NK-92 (cell line): ENCODE data around the gene PDE3B.
"Not testable (repeated sequence)": the region's sequence is repeated elsewhere in the genome, so short reads cannot be mapped to it uniquely, and the experiment has no call there.

Experiments
- DNase-seq: peaks from one replicate; lab custom pipeline; 2025; ENCODE audit not compliant: unreplicated experiment; lab: John Stamatoyannopoulos, UW

The PDE3B gene

DNA sequence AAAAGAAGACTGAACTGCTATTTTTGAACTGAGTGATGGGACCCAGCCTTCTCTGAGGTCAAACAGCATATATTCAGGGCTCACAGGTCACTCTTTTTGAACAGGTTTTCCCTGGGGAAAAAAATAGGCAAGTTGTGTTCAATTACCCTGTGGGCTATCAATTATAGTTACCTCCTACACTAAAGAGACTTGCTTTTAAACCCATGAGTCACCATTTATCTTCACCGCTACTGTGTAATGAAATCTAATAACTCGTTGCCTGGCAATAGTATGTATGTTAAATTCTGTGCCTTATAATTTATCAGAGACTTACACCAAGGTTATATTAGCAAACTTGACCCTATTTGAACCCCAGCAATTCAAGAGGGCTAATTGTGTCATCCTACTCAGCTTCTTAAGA, 149.9 kb downstream of the PDE3B start:
- DNase-seq, result no peak

GRCh38 chr11:14796028-14796427, 152.4 kb downstream of the PDE3B start:
- DNase-seq, result not testable (repeated sequence)

GRCh38 chr11:14803846-14804245, 160.2 kb downstream of the PDE3B start:
- no peak for DNase-seq

GRCh38 chr11:14809466-14809865, 165.9 kb downstream of the PDE3B start:
- DNase-seq, result no peak

DNA sequence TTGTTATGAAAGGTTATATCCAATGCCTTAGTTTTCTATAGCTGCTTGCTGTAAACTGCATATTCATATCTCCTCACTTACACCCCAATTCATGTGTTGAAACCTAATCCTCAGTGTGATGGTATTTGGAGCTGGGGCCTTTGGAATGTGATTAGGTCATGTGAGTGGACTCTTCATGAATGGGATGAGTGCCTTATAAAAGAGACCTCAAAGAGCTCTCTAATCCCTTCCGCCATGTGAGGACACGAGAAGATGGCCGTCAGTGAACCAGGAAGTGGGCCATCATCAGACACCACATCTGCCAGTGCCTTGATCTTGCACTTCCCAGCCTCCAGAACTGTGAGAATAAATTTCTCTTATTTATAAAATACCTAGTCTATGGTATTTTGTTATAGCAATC, 169.2 kb downstream of the PDE3B start:
- no peak for DNase-seq

DNA sequence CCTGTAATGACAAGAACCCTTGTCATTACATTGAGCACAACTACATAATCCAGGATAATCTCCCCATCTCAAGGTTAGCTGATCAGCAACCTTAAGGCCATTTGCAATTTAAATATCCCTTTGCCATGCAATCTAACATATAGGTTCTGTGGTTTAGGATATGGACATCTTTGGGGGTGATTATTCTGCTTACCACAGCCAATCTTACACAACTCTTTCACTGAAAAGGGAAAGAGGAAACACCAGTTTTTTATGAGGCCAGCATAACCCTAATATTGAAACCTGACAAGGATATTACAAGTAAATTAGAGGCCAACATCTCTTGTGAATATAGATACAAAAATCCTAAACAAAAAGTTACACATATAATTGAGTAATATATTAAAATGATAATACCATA, 169.9 kb downstream of the PDE3B start:
- no peak for DNase-seq

DNA sequence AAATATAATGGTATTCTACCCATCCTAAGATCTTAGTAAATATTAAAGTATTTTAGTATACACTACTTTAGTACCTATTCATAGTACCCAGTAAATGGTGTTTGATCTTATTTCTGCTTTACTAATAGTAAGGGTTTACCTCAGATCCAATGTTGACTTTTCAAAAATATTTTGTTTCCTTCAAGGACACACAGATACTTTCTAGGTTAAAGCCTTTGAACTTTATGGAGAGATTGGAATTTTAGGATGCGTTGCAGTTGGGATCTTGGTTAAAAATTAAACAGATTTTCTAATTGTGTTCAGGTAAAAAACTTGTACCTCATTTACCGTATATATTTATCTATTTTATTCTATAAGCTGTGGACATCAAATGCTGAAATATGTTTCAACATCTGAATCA, 175.2 kb downstream of the PDE3B start:
- no peak for DNase-seq

- no peak for DNase-seq
Observed at GRCh38 chr11:14819596-14819995, 176.0 kb downstream of the PDE3B start.

DNA sequence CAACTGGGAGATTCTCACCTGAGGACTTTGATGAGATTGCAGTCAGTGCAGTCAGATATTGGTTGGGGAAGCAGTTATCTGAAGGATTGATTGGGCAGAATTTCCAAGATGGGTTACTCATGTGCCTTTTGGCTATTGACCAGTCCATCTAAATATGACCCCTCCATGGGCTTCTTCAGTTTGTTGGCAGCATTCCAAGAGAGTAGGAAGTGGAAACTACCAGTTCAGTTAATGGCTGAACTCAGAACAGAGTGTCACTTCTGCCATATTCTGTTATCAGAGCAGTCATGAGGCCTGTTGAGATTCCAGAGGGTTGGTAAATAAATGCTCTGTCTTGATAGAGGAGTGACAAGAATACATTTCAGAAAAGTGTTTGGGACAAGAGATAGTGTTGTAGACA, 177.4 kb downstream of the PDE3B start:
- DNase-seq, result no peak

DNA sequence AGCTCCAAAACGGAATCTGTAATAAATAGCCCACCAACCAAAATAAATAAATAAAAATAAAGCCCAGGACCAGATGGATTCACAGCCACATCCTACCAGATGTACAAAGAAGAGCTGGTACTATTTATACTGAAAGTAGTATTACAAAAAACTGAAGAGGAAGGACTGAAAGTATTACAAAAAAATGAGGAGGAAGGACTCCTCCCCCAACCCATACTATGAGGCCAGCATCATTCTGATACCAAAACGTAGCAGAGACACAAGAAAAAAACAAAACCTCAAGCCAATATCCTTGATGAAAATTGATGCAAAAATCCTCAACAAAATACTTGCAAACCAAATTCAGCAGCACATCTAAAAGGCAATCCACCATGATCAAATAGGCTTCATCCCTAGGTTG, 183.0 kb downstream of the PDE3B start:
- no peak for DNase-seq

DNA sequence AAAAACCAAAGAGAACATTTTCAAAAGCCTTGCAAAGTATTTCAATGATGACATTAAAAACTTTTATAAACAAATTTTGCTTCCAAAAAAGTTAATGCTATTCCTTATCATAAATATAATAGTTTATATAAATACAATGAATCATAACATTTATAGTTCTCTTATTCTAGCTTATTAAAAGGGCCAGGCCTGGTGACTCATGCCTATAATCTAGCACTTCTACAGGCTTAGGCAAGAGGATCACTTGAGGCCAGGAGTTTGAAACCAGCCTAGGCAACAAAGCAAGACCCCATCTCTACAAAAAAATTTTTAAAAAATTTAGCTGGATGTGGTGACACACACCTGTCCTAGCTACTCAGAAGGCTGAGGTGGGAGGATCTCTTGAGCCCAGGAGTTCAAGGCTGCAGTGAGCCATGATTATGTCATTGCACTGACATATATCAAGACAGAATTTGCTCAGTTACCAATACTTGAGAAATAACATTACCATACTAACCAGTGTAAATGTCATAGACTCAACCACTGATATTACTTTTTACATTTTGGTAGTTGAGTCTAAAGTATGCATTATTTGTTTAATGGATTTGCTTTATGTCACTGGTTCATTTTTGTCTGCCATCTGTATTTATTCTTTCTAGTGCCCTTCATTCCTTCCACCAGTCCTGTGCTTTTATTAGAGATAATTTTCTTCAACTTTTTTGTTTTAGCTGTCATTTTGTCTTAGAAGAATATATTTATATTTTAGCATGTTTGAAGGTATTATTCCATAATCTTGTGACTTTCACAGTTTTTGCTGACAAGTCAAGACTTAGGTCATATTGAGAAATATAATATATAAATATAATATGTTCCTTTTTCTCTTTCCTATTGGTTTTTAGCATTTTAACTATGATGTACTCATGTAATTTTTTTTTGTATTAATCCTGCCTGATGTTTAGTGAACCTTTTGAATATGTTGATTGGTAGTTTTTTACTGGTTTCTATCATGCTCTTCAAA, 192.2 kb downstream of the PDE3B start:
- no peak for DNase-seq

GRCh38 chr11:14842002-14842401, 198.4 kb downstream of the PDE3B start:
- DNase-seq, result no peak

DNA sequence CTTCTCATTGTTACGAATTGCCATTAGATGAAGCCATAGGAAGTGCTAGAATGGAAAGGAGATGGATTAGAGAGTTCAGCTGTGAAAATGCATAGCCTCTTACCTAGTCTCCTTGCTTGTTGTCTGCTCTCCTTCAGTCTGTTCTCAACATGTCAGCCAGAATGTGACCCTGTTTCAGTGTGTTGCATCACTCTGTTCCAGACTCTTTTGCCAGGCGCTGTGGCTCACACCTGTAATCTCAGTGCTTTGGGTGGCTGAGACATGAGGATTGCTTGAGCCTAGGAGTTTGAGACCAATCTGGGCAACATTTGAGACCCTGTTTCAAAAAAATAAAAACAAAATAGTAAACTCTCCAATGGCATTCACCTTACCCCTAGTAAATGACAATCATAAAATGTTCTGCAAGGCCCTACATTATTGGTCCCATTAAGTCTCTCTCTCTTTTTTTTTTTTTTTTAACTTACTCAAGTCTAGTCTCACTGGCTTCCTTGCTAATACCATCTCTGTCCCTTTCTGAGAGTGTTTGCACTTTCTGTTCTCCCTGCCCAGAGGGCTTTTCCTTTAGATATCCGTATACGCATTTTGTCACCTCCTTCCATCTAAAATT, 209.1 kb downstream of the PDE3B start:
- no peak for DNase-seq

GRCh38 chr11:14854057-14854456, 210.5 kb downstream of the PDE3B start:
- no peak for DNase-seq

- no peak for DNase-seq
Observed at GRCh38 chr11:14855890-14856289, 212.3 kb downstream of the PDE3B start.

DNA sequence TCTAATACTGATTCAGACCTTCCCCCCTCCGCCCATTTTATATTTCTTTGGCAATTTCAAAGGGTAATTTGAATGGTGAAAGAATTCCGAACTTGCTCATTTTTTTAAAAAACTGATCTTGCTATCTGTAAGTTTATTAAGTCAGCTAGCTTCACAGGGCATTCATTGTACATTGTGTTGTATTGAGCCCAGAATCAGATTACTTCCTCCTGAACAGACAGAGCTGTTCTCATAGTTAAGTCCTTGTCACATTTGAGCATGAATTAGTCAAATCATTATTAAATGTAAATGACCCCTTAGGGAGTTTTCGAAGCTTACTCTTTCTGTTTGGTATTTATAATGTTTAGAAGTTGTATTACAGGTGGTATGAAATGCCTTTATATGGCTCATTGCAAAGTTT, 214.0 kb downstream of the PDE3B start:
- DNase-seq, result no peak

DNA sequence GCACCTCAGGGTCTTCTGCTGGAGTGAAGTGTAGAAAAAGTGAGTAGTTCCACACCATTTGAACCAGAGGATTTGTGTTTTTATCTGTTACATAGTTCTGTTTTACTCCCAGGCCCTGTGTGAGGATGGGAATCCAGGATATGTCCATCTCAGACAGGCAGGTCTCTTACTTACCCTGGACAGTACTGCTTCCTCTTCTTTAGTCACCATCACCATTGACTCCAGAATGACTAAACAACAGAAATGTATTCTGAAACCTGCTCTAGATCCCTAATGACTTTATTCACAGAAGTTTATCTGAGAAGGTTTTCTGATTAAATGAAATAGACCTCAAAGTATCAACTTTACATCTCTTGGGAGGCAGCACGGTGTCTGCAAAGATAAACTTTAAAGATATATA, 214.8 kb downstream of the PDE3B start:
- no peak for DNase-seq

DNA sequence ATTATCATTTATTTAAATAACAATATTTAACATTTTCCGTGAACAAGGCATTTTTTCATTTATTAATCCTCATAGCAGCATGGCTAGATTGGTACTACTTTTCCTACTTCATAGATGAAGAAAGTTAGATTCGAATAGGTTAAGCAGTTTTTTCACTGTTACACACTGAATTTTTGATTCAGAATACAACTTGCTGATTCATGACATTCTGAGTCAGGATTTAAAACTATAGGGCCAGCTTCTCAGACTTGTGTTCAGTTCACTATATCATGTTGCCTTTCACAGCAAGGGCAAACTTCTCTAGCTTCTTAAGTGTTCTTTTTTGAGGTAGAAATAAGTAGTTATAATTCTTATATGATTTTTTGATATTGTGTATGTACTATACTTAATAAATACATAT, 216.9 kb downstream of the PDE3B start:
- no peak for DNase-seq

- no peak for DNase-seq
Observed at GRCh38 chr11:14861680-14862079, 218.1 kb downstream of the PDE3B start.

DNA sequence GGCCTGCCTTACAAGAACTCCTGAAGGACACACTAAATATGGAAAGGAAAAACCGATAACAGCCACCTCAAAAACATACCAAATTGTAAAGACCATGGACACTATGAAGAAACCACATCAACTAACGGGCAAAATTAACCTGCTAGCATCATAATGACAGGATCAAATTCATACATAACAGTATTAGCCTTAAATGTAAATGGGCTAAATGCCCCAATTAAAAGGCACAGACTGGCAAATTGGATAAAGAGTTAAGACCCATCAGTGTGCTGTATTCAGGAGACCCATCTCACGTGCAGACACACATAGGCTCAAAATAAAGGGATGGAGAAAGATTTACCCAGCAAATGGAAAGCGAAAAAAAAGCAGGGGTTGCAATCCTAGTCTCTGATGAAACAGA, 220.2 kb downstream of the PDE3B start:
- not testable (repeated sequence) for DNase-seq

GRCh38 chr11:14872032-14872431, 228.4 kb downstream of the PDE3B start:
- no peak for DNase-seq

DNA sequence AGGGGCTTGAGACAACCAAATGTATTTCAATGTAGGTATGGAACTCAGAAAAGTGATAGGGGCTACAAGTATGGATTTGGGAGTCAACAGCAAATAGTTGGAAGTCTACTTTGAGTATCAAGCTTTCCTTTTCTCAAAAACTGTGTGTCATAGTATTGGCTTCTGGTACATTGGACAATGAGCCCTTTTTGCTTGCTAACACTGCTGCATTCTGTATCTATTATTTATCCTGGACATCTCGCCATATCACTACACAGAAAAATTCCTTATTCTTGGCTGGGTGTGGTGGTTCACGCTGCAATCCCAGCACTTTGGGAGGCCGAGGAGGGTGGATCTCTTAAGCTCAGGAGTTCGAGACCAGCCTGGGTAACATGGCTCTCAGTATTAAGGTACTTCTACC, 230.0 kb downstream of the PDE3B start:
- no peak for DNase-seq
